GM21390 (cell line): Measurements from ENCODE around the gene C10orf71.

Source experiments
- ATAC-seq: cut with Tn5 transposase; IDR thresholded peaks from one replicate; pipeline ENCODE4 v1.9.1; 2021; ENCODE audit not compliant: unreplicated experiment

The C10orf71 gene

GRCh38 chr10:49272251-49273081 lies 26.5 kb upstream of the C10orf71 start:
- no peak for ATAC-seq

- no peak for ATAC-seq
Measured at GRCh38 chr10:49273082-49273465, 25.9 kb upstream of the C10orf71 start.

GRCh38 chr10:49273626-49274025 lies 25.3 kb upstream of the C10orf71 start:
- no peak for ATAC-seq

- no peak for ATAC-seq
Measured at GRCh38 chr10:49274886-49275285, 24.1 kb upstream of the C10orf71 start.

- ATAC-seq: no peak
Measured at GRCh38 chr10:49275896-49276295, 23.1 kb upstream of the C10orf71 start.

- ATAC-seq: no peak
Measured at GRCh38 chr10:49276596-49276995, 22.4 kb upstream of the C10orf71 start.

GRCh38 chr10:49277973-49278372 lies 21.0 kb upstream of the C10orf71 start:
- ATAC-seq: no peak

- no peak for ATAC-seq
Measured at GRCh38 chr10:49278497-49278981, 20.4 kb upstream of the C10orf71 start.

GRCh38 chr10:49279015-49279880 lies 19.7 kb upstream of the C10orf71 start:
- ATAC-seq: no peak

- no peak for ATAC-seq
Measured at GRCh38 chr10:49280001-49280408, 19.0 kb upstream of the C10orf71 start.

- no peak for ATAC-seq
Measured at GRCh38 chr10:49281461-49281860, 17.5 kb upstream of the C10orf71 start.

- no peak for ATAC-seq
Measured at GRCh38 chr10:49282306-49282705, 16.7 kb upstream of the C10orf71 start.

GRCh38 chr10:49282879-49283341 lies 16.1 kb upstream of the C10orf71 start:
- no peak for ATAC-seq

- ATAC-seq: no peak
Measured at GRCh38 chr10:49283491-49283890, 15.5 kb upstream of the C10orf71 start.

- no peak for ATAC-seq
Measured at GRCh38 chr10:49284356-49284755, 14.6 kb upstream of the C10orf71 start.

GRCh38 chr10:49285232-49285631 lies 13.7 kb upstream of the C10orf71 start:
- no peak for ATAC-seq

- no peak for ATAC-seq
Measured at GRCh38 chr10:49286686-49287085, 12.3 kb upstream of the C10orf71 start.

- ATAC-seq: no peak
Measured at GRCh38 chr10:49287689-49288340, 11.2 kb upstream of the C10orf71 start.

GRCh38 chr10:49288341-49289065 lies 10.5 kb upstream of the C10orf71 start:
- no peak for ATAC-seq

GRCh38 chr10:49289480-49289879 lies 9.5 kb upstream of the C10orf71 start:
- ATAC-seq: no peak

GRCh38 chr10:49290131-49290530 lies 8.8 kb upstream of the C10orf71 start:
- ATAC-seq: no peak
